ENCODE results near the gene RAB26.

GRCh38 chr16:2174396-2175131, 26.1 kb downstream of the RAB26 start:
- no peak for TF ChIP-seq CTCF (CRISPR knock-in tag; IDR thresholded peaks at IDR 0.05)
- no peak for TF ChIP-seq EHMT2 (IDR thresholded peaks at IDR 0.05; ENCODE audit: borderline replicate concordance, low read depth, low read length)
